ES-I3 (cell line): ENCODE measurements around the gene KHDC1.
"Not testable (repeated sequence)": the region's sequence is repeated elsewhere in the genome, so short reads cannot be mapped to it uniquely, and the experiment has no call there.

ENCODE experiments used
- H3K36me3 ChIP-seq: 2 replicates; pipeline ENCODE4 v1.6.1; 2013; ENCODE audit warnings: mild to moderate bottlenecking, low read length, control low read depth, moderate library complexity; ENCODE audit not compliant: insufficient read depth
- H3K4me1 ChIP-seq: 2 replicates; pipeline ENCODE4 v1.6.1; 2013; ENCODE audit warnings: mild to moderate bottlenecking, control low read depth, low read length; ENCODE audit not compliant: insufficient read depth
- H3K9ac ChIP-seq: 2 replicates; pipeline ENCODE4 v1.6.1; 2013; ENCODE audit warnings: low read depth, mild to moderate bottlenecking, low read length, moderate library complexity
- H3K9me3 ChIP-seq: 2 replicates; pipeline ENCODE4 v1.6.1; 2013; ENCODE audit warnings: mild to moderate bottlenecking, low read length, moderate library complexity; ENCODE audit not compliant: control insufficient read depth, insufficient read depth

The KHDC1 gene

DNA sequence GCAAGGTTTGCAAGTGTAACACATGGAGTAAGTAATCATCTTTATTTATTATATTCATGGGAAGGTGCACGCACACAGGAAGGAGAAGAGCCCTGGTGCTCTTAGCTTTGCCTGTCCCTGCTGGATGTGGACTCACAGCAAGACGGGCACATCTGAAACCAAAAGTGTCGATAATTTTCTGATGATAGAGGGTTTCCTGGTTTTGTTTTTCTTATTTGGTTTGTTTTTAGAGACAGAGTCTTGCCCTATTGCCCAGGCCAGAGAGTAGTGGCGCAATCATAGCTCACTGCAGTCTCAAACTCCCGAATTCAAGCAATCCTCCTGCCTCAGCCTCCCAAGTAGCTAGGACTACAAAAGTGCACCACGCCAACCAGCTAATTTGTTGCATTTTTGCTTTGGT, 29.9 kb downstream of the KHDC1 start:
- Histone ChIP-seq H3K36me3 (no peaks in the 10 kb centered on the region), H3K9me3 (no peaks in the 10 kb centered on the region), H3K4me1 (0 out of 2 replicates have a peak, but pooled peaks cover 6% of the 10 kb centered on the region), H3K9ac (no peak overlapping the region)

DNA sequence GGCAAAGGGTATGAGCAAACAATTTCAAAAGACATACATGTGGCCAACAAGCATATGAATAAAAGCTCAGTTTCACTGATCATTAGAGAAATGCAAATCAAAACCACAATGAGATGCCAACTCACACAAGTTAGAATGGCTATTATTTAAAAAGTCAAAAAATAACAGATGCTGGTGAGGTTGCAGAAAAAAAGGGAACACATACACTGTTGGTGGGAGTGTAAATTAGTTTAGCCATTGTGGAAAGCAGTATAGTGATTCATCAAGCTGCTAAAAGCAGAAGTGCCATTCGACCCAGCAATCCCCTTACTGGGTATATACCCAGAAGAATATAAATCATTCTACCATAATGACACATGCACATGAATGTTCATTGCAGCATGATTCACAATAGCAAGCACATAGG, 31.0 kb downstream of the KHDC1 start:
- Histone ChIP-seq H3K9me3 (no peaks in the 10 kb centered on the region), H3K4me1 (0 out of 2 replicates have a peak, but pooled peaks cover 6% of the 10 kb centered on the region), H3K36me3 (no peaks in the 10 kb centered on the region), H3K9ac (no peak overlapping the region)

GRCh38 chr6:73227606-73228255, 35.3 kb downstream of the KHDC1 start:
- Histone ChIP-seq H3K36me3 (no peaks in the 10 kb centered on the region), H3K4me1 (0 out of 2 replicates have a peak, but pooled peaks cover 6% of the 10 kb centered on the region), H3K9me3 (no peaks in the 10 kb centered on the region; the same call in 1 of the 2 replicates), H3K9ac (no peak overlapping the region)

GRCh38 chr6:73225396-73225795, 37.6 kb downstream of the KHDC1 start, which contains the start of gene KHDC1L:
Gene KHDC1L, minus strand, starts transcription at chr6:73225496. Its CDS starts 88 bp downstream, at chr6:73225408.
- Histone ChIP-seq H3K4me1 (no peaks in the 10 kb centered on the region), H3K36me3 (no peaks in the 10 kb centered on the region), H3K9me3 (no peaks in the 10 kb centered on the region; the same call in 1 of the 2 replicates), H3K9ac (no peak within 1 kb of the TSS)

GRCh38 chr6:73216859-73217258, 46.1 kb downstream of the KHDC1 start:
- no peaks in the 10 kb centered on the region for H3K4me1 ChIP-seq
- H3K9ac ChIP-seq: no peak overlapping the region
- H3K9me3 ChIP-seq: no peaks in the 10 kb centered on the region
- no peaks in the 10 kb centered on the region for H3K36me3 ChIP-seq

GRCh38 chr6:73209117-73209516, 53.9 kb downstream of the KHDC1 start:
- no peaks in the 10 kb centered on the region for H3K36me3 ChIP-seq
- peaks cover 8% of the 10 kb centered on the region; the same call in 1 of the 2 replicates for H3K9me3 ChIP-seq
- H3K9ac ChIP-seq: no peak overlapping the region
- H3K4me1 ChIP-seq: peaks cover under 1% of the 10 kb centered on the region; the same call in 1 of the 2 replicates

GRCh38 chr6:73207221-73207837, 55.7 kb downstream of the KHDC1 start:
- Histone ChIP-seq H3K36me3 (no peaks in the 10 kb centered on the region), H3K9ac (no peak overlapping the region), H3K4me1 (peaks cover 4% of the 10 kb centered on the region; the same call in 1 of the 2 replicates), H3K9me3 (peaks cover 8% of the 10 kb centered on the region; the same call in 1 of the 2 replicates)

DNA sequence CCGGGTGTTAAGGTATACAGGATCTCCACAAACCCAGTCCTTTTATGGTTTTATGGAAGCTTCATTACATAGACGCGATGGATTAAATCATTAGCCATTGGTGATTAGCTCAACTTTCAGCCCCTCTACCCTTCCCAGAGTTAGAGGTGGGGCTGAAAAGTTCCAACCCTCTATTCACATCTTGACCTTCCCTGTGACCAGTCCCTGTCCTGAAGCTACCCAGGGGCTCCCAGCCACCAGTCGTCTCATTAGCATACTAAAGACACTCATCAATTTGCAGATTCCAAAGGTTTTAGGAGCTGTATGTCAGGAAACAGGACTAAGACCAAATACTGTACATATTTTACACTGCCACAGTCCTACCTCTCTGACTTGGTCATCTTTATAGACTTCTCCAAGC, 58.7 kb downstream of the KHDC1 start:
- Histone ChIP-seq H3K4me1 (peaks cover 4% of the 10 kb centered on the region), H3K9me3 (peaks cover 8% of the 10 kb centered on the region; the same call in 1 of the 2 replicates), H3K36me3 (no peaks in the 10 kb centered on the region), H3K9ac (no peak overlapping the region)

GRCh38 chr6:73203098-73203497, 59.9 kb downstream of the KHDC1 start:
- H3K9me3 ChIP-seq: peaks cover 8% of the 10 kb centered on the region; the same call in 1 of the 2 replicates
- peaks cover 4% of the 10 kb centered on the region for H3K4me1 ChIP-seq
- H3K36me3 ChIP-seq: no peaks in the 10 kb centered on the region
- H3K9ac ChIP-seq: no peak overlapping the region

DNA sequence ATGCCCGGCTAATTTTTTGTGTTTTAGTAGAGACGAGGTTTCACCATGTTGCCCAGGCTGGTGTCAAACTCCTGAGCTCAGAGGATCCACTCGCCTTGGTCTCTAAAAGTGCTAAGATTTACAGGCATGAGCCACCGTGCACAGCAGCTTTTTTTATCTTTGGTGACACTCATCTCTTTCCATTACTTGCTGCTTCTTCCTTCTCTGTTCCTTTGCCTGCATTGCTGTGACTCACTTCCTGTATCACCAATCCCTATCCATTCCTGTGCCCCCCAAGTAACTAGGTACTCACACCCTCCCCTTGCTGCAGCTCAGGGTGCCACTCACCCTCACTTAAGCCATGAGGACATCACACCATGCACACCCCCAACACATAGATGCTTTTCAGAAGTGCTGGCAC, 62.3 kb downstream of the KHDC1 start:
- Histone ChIP-seq H3K4me1 (peaks cover 4% of the 10 kb centered on the region), H3K9ac (no peak overlapping the region), H3K36me3 (no peaks in the 10 kb centered on the region), H3K9me3 (no peaks in the 10 kb centered on the region; the same call in 1 of the 2 replicates)

DNA sequence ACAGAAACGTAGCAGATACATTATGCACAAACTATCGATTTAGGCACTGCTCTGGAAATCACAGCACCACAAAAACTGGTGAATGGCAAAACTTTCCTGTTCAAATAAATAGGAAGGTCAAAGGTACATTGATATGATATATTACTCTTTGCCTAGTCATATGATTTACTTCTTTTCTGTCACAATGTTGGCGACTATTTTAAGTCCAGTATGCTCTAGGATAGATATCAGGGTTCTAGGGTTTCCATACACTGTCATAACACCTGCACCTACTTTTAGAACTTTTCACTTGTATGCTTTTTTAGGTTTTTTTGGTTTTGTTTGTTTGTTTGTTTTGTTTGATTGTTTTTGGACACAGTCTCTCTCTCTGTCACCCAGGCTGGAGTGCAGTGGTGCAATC, 62.7 kb downstream of the KHDC1 start:
- Histone ChIP-seq H3K4me1 (peaks cover 4% of the 10 kb centered on the region), H3K9me3 (no peaks in the 10 kb centered on the region; the same call in 1 of the 2 replicates), H3K9ac (no peak overlapping the region), H3K36me3 (no peaks in the 10 kb centered on the region)

GRCh38 chr6:73194744-73195143, 68.3 kb downstream of the KHDC1 start:
- Histone ChIP-seq H3K36me3 (no peaks in the 10 kb centered on the region), H3K4me1 (no peaks in the 10 kb centered on the region), H3K9me3 (no peaks in the 10 kb centered on the region), H3K9ac (no peak overlapping the region)

GRCh38 chr6:73193302-73193701, 69.7 kb downstream of the KHDC1 start:
- H3K4me1 ChIP-seq, H3K36me3 ChIP-seq, H3K9me3 ChIP-seq, H3K9ac ChIP-seq: not testable (repeated sequence)
